ENCODE results near the gene UGGT2. TPM values are rescaled to one million over a fixed set of nuclear protein-coding genes. Genes with fewer than 3 reads are reported as not detected.
"Not testable (repeated sequence)": the region's sequence is repeated elsewhere in the genome, so short reads cannot be mapped to it uniquely, and the experiment has no call there.

UGGT2 gene
- total and polyA plus RNA-seq, 2 of the 13 experiments (the other 11 are each of a cell fraction or from before 2014, with no cell fraction given) = 13.2 to 27.1 TPM

DNA sequence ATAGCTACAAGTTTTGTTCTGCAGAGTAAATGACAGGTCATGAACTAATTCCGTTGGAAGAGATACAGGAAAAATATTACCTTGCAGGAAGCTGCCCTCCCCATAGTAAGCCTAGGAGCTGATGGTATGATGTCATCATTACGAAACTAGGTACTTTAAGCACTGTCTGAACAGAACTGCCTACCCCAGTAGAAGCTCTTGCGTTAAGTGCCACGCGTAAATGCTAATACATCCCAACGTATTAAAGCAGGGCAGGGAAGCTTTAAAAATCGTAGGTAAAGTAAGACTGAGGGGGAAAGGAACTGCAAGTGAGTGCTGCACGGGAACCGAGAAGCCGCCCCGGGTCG is 572 bp downstream of the UGGT2 start (continued):
- no peak for TF ChIP-seq LCORL (IDR thresholded peaks at IDR 0.05)
- no peak for TF ChIP-seq LCORL (CRISPR knock-in tag; IDR thresholded peaks at IDR 0.05)
- no peak for TF ChIP-seq ZNF34 (CRISPR knock-in tag; IDR thresholded peaks at IDR 0.05; ENCODE audit: borderline replicate concordance)
- no peak for TF ChIP-seq CC2D1A (CRISPR knock-in tag; IDR thresholded peaks at IDR 0.05)
- no peak for TF ChIP-seq NFRKB (IDR thresholded peaks at IDR 0.05)
- TF ChIP-seq ZNF232 (CRISPR knock-in tag; IDR thresholded peaks at IDR 0.05; ENCODE audit: borderline replicate concordance) = no peak
- peak; percentile 37 for TF ChIP-seq HOXA3 (CRISPR knock-in tag; IDR thresholded peaks at IDR 0.05)
- peak; percentile 93 for TF ChIP-seq ZBTB21 (CRISPR knock-in tag; IDR thresholded peaks at IDR 0.05)
- peak; percentile 96 for TF ChIP-seq ATF7 (IDR thresholded peaks at IDR 0.05)
- TF ChIP-seq ATF7 (CRISPR knock-in tag; IDR thresholded peaks at IDR 0.05) = 0 out of 2 replicates have a peak, but pooled peaks have one; percentile 18
- TF ChIP-seq, protein P1, sequence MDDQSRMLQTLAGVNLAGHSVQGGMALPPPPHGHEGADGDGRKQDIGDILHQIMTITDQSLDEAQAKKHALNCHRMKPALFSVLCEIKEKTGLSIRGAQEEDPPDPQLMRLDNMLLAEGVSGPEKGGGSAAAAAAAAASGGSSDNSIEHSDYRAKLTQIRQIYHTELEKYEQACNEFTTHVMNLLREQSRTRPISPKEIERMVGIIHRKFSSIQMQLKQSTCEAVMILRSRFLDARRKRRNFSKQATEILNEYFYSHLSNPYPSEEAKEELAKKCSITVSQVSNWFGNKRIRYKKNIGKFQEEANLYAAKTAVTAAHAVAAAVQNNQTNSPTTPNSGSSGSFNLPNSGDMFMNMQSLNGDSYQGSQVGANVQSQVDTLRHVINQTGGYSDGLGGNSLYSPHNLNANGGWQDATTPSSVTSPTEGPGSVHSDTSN (CRISPR knock-in tag; IDR thresholded peaks at IDR 0.05; ENCODE audit: borderline replicate concordance) = no peak
- TF ChIP-seq CEBPG (CRISPR knock-in tag; IDR thresholded peaks at IDR 0.05) = 0 out of 2 replicates have a peak, but pooled peaks have one; percentile 28
- TF ChIP-seq PCBP1 (IDR thresholded peaks at IDR 0.05; ENCODE audit: borderline replicate concordance, low read depth, low read length) = no peak
- TF ChIP-seq CEBPB (IDR thresholded peaks at IDR 0.05; ENCODE audit: borderline replicate concordance, low read depth, low read length) = peak; percentile 34; the same call in 1 of the 2 replicates
- TF ChIP-seq SMAD3 (CRISPR knock-in tag; IDR thresholded peaks at IDR 0.05) = no peak
- TF ChIP-seq GTF3A (CRISPR knock-in tag; conservative IDR thresholded peaks at IDR 0.05) = no peak
- 0 out of 2 replicates have a peak, but pooled peaks have one; percentile 17 for TF ChIP-seq ATF3 (CRISPR knock-in tag; IDR thresholded peaks at IDR 0.05)
- TF ChIP-seq ATF2 (CRISPR knock-in tag; IDR thresholded peaks at IDR 0.05) = 0 out of 2 replicates have a peak, but pooled peaks have one; percentile 19
- no peak for TF ChIP-seq EED (CRISPR knock-in tag; IDR thresholded peaks at IDR 0.05)
- no peak for TF ChIP-seq CCDC6 (CRISPR knock-in tag; IDR thresholded peaks at IDR 0.05)
- TF ChIP-seq, protein P2, sequence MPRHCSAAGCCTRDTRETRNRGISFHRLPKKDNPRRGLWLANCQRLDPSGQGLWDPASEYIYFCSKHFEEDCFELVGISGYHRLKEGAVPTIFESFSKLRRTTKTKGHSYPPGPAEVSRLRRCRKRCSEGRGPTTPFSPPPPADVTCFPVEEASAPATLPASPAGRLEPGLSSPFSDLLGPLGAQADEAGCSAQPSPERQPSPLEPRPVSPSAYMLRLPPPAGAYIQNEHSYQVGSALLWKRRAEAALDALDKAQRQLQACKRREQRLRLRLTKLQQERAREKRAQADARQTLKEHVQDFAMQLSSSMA (CRISPR knock-in tag; IDR thresholded peaks at IDR 0.05) = no peak
- peak; percentile 82 for TF ChIP-seq CREB1 (IDR thresholded peaks at IDR 0.05)
- peak; percentile 50; the same call in 1 of the 2 replicates for TF ChIP-seq CREB1 (CRISPR knock-in tag; IDR thresholded peaks at IDR 0.05)
- peak; percentile 38; the same call in 1 of the 2 replicates for TF ChIP-seq CREM (IDR thresholded peaks at IDR 0.05)
- no peak for TF ChIP-seq CREM (CRISPR knock-in tag; IDR thresholded peaks at IDR 0.05)
- no peak for TF ChIP-seq ZFP36L2 (CRISPR knock-in tag; IDR thresholded peaks at IDR 0.05)

DNA sequence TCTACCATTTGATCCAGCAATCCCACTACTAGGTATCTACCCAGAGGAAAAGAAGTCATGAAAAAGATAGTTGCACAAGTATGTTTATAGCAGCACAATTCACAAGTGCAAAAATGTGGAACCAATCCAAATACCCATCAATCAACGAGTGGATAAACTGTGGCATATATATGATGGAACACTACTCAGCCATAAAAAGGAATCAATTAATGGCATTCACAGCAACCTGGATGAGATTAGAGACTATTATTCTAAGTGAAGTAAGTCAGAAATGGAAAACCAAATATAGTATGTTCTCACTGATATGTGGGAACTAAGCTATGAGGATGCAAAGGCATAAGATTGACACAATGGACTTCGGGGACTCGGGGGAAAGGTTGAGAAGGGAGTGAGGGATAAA is 1.3 kb downstream of the UGGT2 start:
- 64% methylated on average over 3 of the region's 3 CpGs for WGBS (ENCODE audit: low lambda C conversion rate)
- H3K27ac ChIP-seq (ENCODE audit: extremely low read length, insufficient read depth, low read length); H4K20me1 ChIP-seq (ENCODE audit: insufficient read depth, low read length); H3K36me3 ChIP-seq (replicated peaks in 1 of 2; ENCODE audit: control insufficient read depth in 1 of 2, insufficient read depth in 2 of 2, low read length in 2 of 2); H2AFZ ChIP-seq (ENCODE audit: low read length); H3K9ac ChIP-seq (ENCODE audit: insufficient read depth, low read depth, low read length); in situ Hi-C loops (cut with HindIII; ENCODE audit: extremely low pct_ligation_motif_present, low pct_unique_long_range_greater_than_20kb); CTCF ChIA-PET (ENCODE audit: low intra/inter-chr PET ratio, low total read pairs); H3K4me1 ChIP-seq (ENCODE audit: insufficient read depth, low read length); ATAC-seq; H3K27me3 ChIP-seq (ENCODE audit: control insufficient read depth in 1 of 2, insufficient read depth in 2 of 2, low read length in 2 of 2); FAIRE-seq; H3K9me3 ChIP-seq (ENCODE audit: low read length); DNase-seq (ENCODE audit: low spot score); BruUV-seq (replicated peaks); intact Hi-C loops (cut with micrococcal nuclease; ENCODE audit: unreplicated experiment): not testable (repeated sequence)
- peak overlapping the region; percentile 84 for H3K4me2 ChIP-seq (ENCODE audit: low read depth, low read length)
- peaks cover 18% of the 10 kb centered on the region for H3K79me2 ChIP-seq (ENCODE audit: insufficient read depth, low read length)
- peak overlapping the region; percentile 91 to 100 (median 97); a peak in 4 of 6 replicates for H3K4me3 ChIP-seq (replicated peaks in 1 of 3; ENCODE audit: insufficient read depth in 1 of 3, low read depth in 2 of 3, low read length in 3 of 3)
- POLR2A ChIA-PET = interaction anchor here (0.9 to 1.7 kb wide), 3 partner anchors 10 to 32 kb away, joined by 3 to 11 read pairs (median 5); no protein-coding TSS in a partner anchor
